Thyroid gland (tissue), 4 donors: Measurements from ENCODE around the gene DAPK1. TPM values are rescaled to one million over a fixed set of nuclear protein-coding genes. Genes with fewer than 3 reads are reported as not detected.

Experiments
- DNase-seq, 2 donors: peaks; one replicate each; pipeline ENCODE4 v3.0.0-alpha.2; 2019
- H3K27ac ChIP-seq, 3 donors: fragments of 200-600 bp; sonication (generic); 1 replicate in 2 of 3; 2 replicates in 1 of 3; pipeline ENCODE4 v1.5.1; 2016 to 2019; ENCODE audit warnings: mild to moderate bottlenecking in 1 of 3, moderate library complexity in 1 of 3
- H3K27me3 ChIP-seq: fragments of 200-600 bp; sonication (generic); one replicate; pipeline ENCODE4 v1.5.1; 2019
- H3K36me3 ChIP-seq, 2 donors: fragments of 200-600 bp; sonication (generic); one replicate each; pipeline ENCODE4 v1.5.1; 2016 to 2019
- H3K4me1 ChIP-seq, 2 donors: fragments of 200-600 bp; sonication (generic); one replicate each; pipeline ENCODE4 v1.5.1; 2017 to 2019
- H3K4me3 ChIP-seq, 3 donors: fragments of 200-600 bp; sonication (generic); replicated peaks in 1 of 3; 1 replicate in 2 of 3; 2 replicates in 1 of 3; pipeline ENCODE4 v1.5.1; 2016; ENCODE audit warnings: mild to moderate bottlenecking in 1 of 3
- H3K9me3 ChIP-seq: fragments of 200-600 bp; sonication (generic); one replicate; pipeline ENCODE4 v1.5.1; 2017
- CTCF ChIP-seq, 6 experiments: fragments of 200-600 bp in 3 of 6; fragments of 450-650 bp in 3 of 6; sonication (generic) in 3 of 6; IDR thresholded peaks; one replicate each; pipeline ENCODE4 v1.5.1; 2016 to 2019; ENCODE audit warnings: antibody characterized with exemption in 6 of 6, mild to moderate bottlenecking in 2 of 6, inconsistent platforms in 1 of 6, moderate library complexity in 1 of 6
- POLR2A ChIP-seq, 2 donors: fragments of 450-650 bp; IDR thresholded peaks; one replicate each; pipeline ENCODE4 v1.6.1; 2017; ENCODE audit warnings: antibody characterized with exemption in 2 of 2, mild to moderate bottlenecking in 2 of 2, moderate library complexity in 1 of 2
- WGBS, 2 donors: methylation state at CpG; one replicate each; pipeline ENCODE4 v1.1.5; 2017; 5-methylcytosine and 5-hydroxymethylcytosine counted together
- intact Hi-C: fragments of 100-400 bp; cut with DNase I; formaldehyde crosslinking; loops from one replicate; pipeline ENCODE4 v1.15.1; 2023
- total RNA-seq, 4 donors: library from RNA; depleted of rRNA; stranded (reverse); fragments of >200 nt; gene quantifications; one replicate each; pipeline ENCODE4 v1.2.3, GENCODE V29; 2016

DAPK1 gene
- total RNA-seq, 4 donors from 2014 or later, result 32.0 to 76.2 (median 38.2) TPM

- intact Hi-C loops, result no loop called here
- 91 to 92% methylated on average over 5 of the region's 5 CpGs for WGBS, 2 donors
- Histone ChIP-seq H3K4me3 (no peak overlapping the region), H3K36me3 (peaks cover 0 to 3% of the 10 kb centered on the region in 2 donors), H3K27me3 (no peaks in the 10 kb centered on the region), H3K27ac (no peak overlapping the region), H3K4me1 (peaks cover 38 to 42% of the 10 kb centered on the region in 2 donors), H3K9me3 (no peaks in the 10 kb centered on the region)
- DNase-seq, result no peak
- TF ChIP-seq CTCF (IDR thresholded peaks at IDR 0.05) (no peak), POLR2A (IDR thresholded peaks at IDR 0.05) (no peak)
These were observed 111.8 kb downstream of the DAPK1 start for GRCh38 chr9:87609486-87609885.

- Histone ChIP-seq H3K4me1 (peaks cover 48 to 52% of the 10 kb centered on the region in 2 donors), H3K4me3 (no peak overlapping the region), H3K27ac (no peak overlapping the region), H3K9me3 (no peaks in the 10 kb centered on the region), H3K27me3 (no peaks in the 10 kb centered on the region), H3K36me3 (peaks cover 0 to 3% of the 10 kb centered on the region in 2 donors)
- TF ChIP-seq CTCF (IDR thresholded peaks at IDR 0.05) (no peak), POLR2A (IDR thresholded peaks at IDR 0.05) (no peak)
- 85 to 87% methylated on average over 12 of the region's 12 CpGs for WGBS, 2 donors
- DNase-seq, result no peak
- intact Hi-C loops, result no loop called here
These were observed 112.8 kb downstream of the DAPK1 start for GRCh38 chr9:87610200-87611155.

- Histone ChIP-seq H3K27ac (peak overlapping the region in 1 of 3 donors; percentile 46), H3K36me3 (no peaks in the 10 kb centered on the region), H3K4me3 (no peak overlapping the region), H3K4me1 (peaks cover 57 to 58% of the 10 kb centered on the region in 2 donors), H3K27me3 (no peaks in the 10 kb centered on the region), H3K9me3 (no peaks in the 10 kb centered on the region)
- no peak for DNase-seq
- intact Hi-C loops, result no loop called here
- TF ChIP-seq CTCF (IDR thresholded peaks at IDR 0.05), result no peak
- no peak for TF ChIP-seq POLR2A (IDR thresholded peaks at IDR 0.05)
- WGBS, 2 donors, result 85 to 93% methylated on average over 4 of the region's 4 CpGs
These were observed 114.1 kb downstream of the DAPK1 start for GRCh38 chr9:87611776-87612175.

GRCh38 chr9:87612536-87612935 is 114.9 kb downstream of the DAPK1 start:
- intact Hi-C loops, result no loop called here
- Histone ChIP-seq H3K36me3 (no peaks in the 10 kb centered on the region), H3K4me1 (peaks cover 49 to 51% of the 10 kb centered on the region in 2 donors), H3K4me3 (no peak overlapping the region), H3K9me3 (no peaks in the 10 kb centered on the region), H3K27ac (peak overlapping the region in 2 of 3 donors; percentile 46 to 70), H3K27me3 (no peaks in the 10 kb centered on the region)
- no peak for DNase-seq
- TF ChIP-seq POLR2A (IDR thresholded peaks at IDR 0.05) (no peak), CTCF (IDR thresholded peaks at IDR 0.05) (no peak)
- 96 to 99% methylated on average over 3 of the region's 3 CpGs for WGBS, 2 donors
